NOMO-1 treated with DMSO at 0.1 percent for 48 hours (cell line): ENCODE data around the gene AQP6.
"Not testable (repeated sequence)": the region's sequence is repeated elsewhere in the genome, so short reads cannot be mapped to it uniquely, and the experiment has no call there.

Source experiments
- DNase-seq: peaks from one replicate; lab custom pipeline; 2025; ENCODE audit not compliant: unreplicated experiment; lab: John Stamatoyannopoulos, UW

AQP6 gene

DNA sequence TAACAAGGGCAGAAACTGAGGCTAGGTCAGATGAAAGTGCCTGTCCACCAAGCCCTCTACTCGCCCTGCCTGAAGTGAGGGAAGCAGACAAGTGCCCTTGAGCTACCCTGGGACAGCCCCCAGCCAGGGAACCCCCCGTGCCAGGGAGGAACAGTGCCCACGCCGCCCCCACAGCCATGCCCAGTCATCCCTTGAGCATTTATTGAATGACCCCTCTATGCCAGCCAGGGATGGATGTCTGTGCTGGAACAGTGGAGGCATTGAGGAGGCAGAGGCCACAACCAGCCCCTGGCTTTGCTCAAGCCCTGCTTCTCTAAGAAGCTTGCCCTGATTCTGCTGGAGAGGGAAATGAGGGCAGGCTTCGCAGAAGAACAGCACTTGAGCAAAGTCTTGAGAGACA, 3.7 kb upstream of the AQP6 start:
- no peak for DNase-seq

DNA sequence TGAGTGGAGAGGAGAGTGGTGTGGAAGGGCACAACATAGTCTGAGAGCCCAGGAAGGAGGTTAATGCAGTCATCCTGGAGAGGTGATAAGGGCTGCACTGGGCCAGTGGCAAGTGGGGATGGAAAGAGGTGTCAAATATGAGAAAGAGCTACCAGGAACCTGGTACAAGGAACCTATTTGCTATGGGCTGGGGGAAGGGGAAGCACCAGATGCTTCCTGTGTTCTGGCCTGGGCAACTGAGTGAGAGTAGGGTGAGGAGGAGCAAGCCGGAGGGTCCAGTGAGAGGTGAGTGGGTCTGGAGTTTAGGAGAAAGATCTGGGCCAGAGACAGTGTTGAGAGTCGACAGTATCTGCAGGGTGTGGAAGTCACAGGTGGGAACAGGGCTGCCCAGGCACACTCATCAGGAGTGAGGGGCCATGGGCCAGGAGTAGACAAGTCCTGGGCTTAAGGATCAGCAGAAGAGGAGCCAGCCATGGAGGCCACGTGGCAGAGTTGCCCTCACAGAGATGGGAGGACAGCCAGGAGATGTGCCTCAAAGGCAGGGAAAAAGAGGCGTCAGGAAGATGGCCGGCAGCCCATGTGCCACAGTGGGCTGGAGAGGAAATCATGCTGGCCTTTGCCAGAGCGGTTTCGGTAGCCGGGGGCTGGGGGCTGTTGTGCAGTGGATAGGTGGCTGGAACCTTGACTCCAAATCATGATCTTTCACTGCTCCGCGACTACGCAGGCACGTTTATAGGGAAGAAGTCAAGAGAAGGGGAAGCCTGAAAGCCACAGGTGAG, 2.9 kb upstream of the AQP6 start:
- DNase-seq, result no peak

- DNase-seq, result no peak
Measured at GRCh38 chr12:49970658-49971057, 2.1 kb upstream of the AQP6 start.

- DNase-seq, result no peak
Measured at GRCh38 chr12:49971141-49971540, 1.6 kb upstream of the AQP6 start.

DNA sequence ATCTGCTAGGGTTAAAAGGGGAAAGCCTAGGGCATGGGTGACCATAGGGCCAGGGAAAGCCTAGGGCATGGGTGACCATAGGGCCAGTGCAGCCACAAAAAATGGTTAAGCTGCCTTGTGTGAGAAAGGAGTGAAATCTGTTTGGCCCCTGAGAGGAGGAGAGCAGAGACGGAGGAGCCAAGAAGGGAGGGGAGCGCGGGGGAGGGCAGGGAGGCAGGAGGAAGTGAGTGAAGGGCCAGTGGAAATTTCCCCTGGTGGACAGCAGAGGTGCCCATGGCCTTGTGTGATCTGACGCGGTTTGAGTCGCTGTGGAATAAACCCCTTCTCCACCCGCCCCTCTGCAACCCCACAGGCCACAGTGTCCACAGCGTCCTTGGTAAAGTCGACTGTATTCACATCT, 618 bp upstream of the AQP6 start:
- no peak for DNase-seq

GRCh38 chr12:49973361-49973830, 649 bp downstream of the AQP6 start:
- DNase-seq, result no peak

- DNase-seq, result peak; percentile 4
Measured at GRCh38 chr12:49974231-49974675, 1.5 kb downstream of the AQP6 start.

- no peak for DNase-seq
Measured at GRCh38 chr12:49974677-49975317, 2.0 kb downstream of the AQP6 start.

- no peak for DNase-seq
Measured at GRCh38 chr12:49975318-49975761, 2.6 kb downstream of the AQP6 start.

DNA sequence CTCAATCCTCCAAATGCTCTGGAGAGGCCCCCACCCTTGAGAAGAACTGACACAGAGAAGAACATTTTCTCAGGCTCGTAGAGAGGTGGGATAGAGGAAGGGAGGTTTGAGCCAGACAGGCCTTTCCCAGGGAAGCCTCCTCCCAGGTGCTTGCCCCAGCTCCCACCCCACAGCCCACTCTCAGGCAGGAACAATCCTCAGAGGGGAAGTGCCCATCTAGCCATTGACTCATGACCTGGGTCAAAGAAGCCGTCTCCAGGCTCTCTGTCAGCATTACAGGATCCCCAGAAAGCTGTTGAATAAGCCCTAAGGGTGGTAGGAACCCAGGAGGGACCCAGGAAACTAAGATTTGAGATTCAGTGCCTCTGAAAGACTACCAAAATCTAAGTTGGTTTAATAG, 3.8 kb downstream of the AQP6 start:
- DNase-seq, result no peak

- DNase-seq, result no peak
Measured at GRCh38 chr12:49978125-49978524, 5.4 kb downstream of the AQP6 start.

DNA sequence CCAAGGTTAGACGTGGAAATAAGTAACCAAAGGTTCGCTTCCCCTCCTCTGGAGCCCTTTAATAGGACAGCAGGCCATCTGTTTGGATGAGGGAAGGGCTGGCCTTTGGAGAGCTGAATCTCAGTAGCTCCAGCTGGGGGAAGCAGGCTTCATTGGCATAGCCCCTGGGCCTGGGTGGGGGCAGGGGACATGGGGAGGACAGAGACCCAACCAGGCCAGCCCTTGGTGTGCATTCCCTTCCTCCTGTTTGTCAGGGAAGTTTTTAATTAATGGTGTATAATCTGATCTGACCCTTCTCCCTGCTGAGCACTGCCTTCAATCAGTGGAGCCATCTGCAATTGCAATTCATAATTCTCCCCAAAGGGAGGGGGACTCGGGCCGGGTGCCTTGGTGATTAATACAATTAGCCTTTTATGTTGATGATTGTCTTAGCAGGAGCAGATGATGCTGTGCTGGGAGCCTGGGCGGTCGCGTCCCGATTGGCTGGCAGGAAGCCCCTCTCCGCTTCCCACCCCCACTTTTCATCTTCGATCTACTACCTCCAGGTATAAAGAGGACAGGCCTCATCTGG, 6.4 kb downstream of the AQP6 start:
- no peak for DNase-seq

DNA sequence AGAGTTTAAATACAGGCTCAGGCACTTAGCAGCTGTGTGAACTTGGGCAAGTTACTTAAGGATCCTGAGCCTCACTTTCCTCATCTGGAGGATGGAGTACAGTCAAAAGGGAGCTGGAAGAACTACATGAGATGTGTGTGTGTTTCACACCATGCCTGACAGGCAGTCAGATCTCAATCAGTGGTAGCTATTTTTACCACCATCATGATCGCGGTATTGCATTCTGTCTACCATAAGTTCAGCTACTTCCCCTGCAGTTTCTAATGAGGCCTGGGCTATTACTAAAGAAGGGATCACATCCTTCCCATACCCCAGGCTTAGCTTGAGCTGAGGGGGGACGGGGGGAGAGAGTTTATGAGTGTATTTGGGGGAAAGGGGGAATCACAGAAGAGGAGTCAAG, 7.0 kb downstream of the AQP6 start:
- DNase-seq, result peak; percentile 31

- no peak for DNase-seq
Measured at GRCh38 chr12:49980501-49981349, 8.0 kb downstream of the AQP6 start.

- DNase-seq, result peak; percentile 68
Measured at GRCh38 chr12:49982246-49983087, 9.7 kb downstream of the AQP6 start.

DNA sequence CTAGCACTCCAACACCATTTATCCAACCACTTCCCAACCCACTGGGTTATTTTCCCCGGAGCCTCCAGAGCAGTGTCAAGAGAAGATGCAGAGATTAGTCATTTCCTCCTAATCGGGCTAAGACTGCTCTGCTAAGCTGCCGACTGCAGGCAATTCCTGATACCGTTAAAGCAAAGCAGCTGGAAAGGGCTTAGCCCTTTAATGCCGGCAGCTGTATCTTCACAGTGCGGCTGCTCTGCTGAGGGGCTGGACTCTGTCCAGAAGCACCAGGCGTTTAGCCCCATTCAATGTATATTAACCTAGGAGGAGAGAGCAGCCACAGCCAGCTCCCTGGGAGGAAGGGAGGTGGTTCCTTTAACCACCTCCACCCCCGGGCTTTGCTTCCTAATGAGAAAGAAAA, 11.1 kb downstream of the AQP6 start:
- peak; percentile 9 for DNase-seq

GRCh38 chr12:49984476-49985359, 12.0 kb downstream of the AQP6 start:
- DNase-seq, result no peak

- DNase-seq, result no peak
Measured at GRCh38 chr12:49985981-49986380, 13.2 kb downstream of the AQP6 start.

DNA sequence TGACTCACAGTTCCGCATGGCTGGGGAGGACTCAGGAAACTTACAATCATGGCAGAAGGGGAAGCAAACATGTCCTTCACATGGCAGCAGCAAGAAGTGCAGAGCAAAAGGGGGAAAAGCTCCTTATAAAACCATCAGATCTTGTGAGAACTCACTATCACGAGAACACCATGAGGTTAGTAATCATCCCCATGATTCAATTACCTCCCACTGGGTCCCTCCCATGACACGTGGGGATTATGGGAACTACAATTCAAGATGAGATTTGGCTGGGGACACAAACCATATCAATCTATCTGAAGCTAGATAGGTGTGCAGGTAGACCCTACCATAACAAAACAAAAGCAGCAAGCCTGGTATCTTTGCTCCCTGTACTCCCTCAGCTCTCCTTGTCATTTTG, 13.7 kb downstream of the AQP6 start:
- not testable (repeated sequence) for DNase-seq
